Neuronal stem cell (in vitro differentiated cells): ENCODE results near the gene OGN. TPM values are rescaled to one million over a fixed set of nuclear protein-coding genes. Genes with fewer than 3 reads are reported as not detected.

Source experiments
- DNase-seq: peaks from one replicate; pipeline ENCODE4 v3.0.0-alpha.2; 2013; ENCODE audit warnings: low spot score
- H2AFZ ChIP-seq: one replicate; pipeline ENCODE4 v1.6.1; 2013; ENCODE audit warnings: mild to moderate bottlenecking, low read length, inconsistent platforms
- H2AK5ac ChIP-seq: 2 replicates; pipeline ENCODE4 v1.6.1; 2013; ENCODE audit warnings: low read depth, mild to moderate bottlenecking, inconsistent platforms, low read length, moderate library complexity, mixed read lengths
- H2BK120ac ChIP-seq: 2 replicates; pipeline ENCODE4 v1.6.1; 2013; ENCODE audit warnings: low read depth, mild to moderate bottlenecking, inconsistent platforms, low read length, moderate library complexity, mixed read lengths
- H2BK12ac ChIP-seq: one replicate; pipeline ENCODE4 v1.6.1; 2013; ENCODE audit warnings: low read length, inconsistent platforms
- H2BK15ac ChIP-seq: 2 replicates; pipeline ENCODE4 v1.6.1; 2013; ENCODE audit warnings: mild to moderate bottlenecking, low read length, inconsistent platforms, mixed read lengths
- H2BK5ac ChIP-seq: one replicate; pipeline ENCODE4 v1.6.1; 2013; ENCODE audit warnings: inconsistent platforms, mild to moderate bottlenecking, low read length, moderate library complexity
- H3K14ac ChIP-seq: one replicate; pipeline ENCODE4 v1.6.1; 2013; ENCODE audit warnings: low read length, inconsistent platforms
- H3K18ac ChIP-seq: 2 replicates; pipeline ENCODE4 v1.6.1; 2013; ENCODE audit warnings: low read length, inconsistent platforms
- H3K23ac ChIP-seq: 2 replicates; pipeline ENCODE4 v1.6.1; 2013; ENCODE audit warnings: low read depth, mild to moderate bottlenecking, mixed read lengths, low read length, inconsistent platforms; ENCODE audit not compliant: poor library complexity
- H3K27ac ChIP-seq: replicated peaks from 3 replicates; pipeline ENCODE4 v1.5.1; 2013; ENCODE audit warnings: low read length, inconsistent platforms
- H3K27me3 ChIP-seq, 3 experiments: 2 replicates each; pipeline ENCODE4 v1.6.1; 2013; ENCODE audit warnings: low read length in 3 of 3, mild to moderate bottlenecking in 2 of 3, inconsistent platforms in 1 of 3, low read depth in 1 of 3, mixed read lengths in 1 of 3, moderate library complexity in 1 of 3; ENCODE audit not compliant: control insufficient read depth in 3 of 3, insufficient read depth in 3 of 3
- H3K36me3 ChIP-seq, 2 donors: replicated peaks in 1 of 2; 2 replicates each; pipeline ENCODE4 v1.6.1; 2013; ENCODE audit warnings: low read length in 2 of 2; ENCODE audit not compliant: control insufficient read depth in 2 of 2, insufficient read depth in 2 of 2
- H3K4ac ChIP-seq: 2 replicates; pipeline ENCODE4 v1.6.1; 2013; ENCODE audit warnings: inconsistent platforms, mild to moderate bottlenecking, low read length, moderate library complexity
- H3K4me1 ChIP-seq, 2 donors: 1 replicate in 1 of 2; 2 replicates in 1 of 2; pipeline ENCODE4 v1.6.1; 2013; ENCODE audit warnings: low read length in 2 of 2, low read depth in 1 of 2; ENCODE audit not compliant: control insufficient read depth in 2 of 2, insufficient read depth in 1 of 2
- H3K4me2 ChIP-seq: one replicate; pipeline ENCODE4 v1.6.1; 2013; ENCODE audit warnings: mild to moderate bottlenecking, low read length, inconsistent platforms; ENCODE audit not compliant: insufficient read depth, poor library complexity, severe bottlenecking
- H3K4me3 ChIP-seq, 2 donors: 2 replicates each; pipeline ENCODE4 v1.5.1; 2013; ENCODE audit warnings: low read length in 2 of 2, mild to moderate bottlenecking in 2 of 2, inconsistent platforms in 1 of 2, moderate library complexity in 1 of 2
- H3K79me1 ChIP-seq: one replicate; pipeline ENCODE4 v1.6.1; 2013; ENCODE audit warnings: low read depth, mild to moderate bottlenecking, inconsistent platforms, low read length, moderate library complexity
- H3K9ac ChIP-seq: one replicate; pipeline ENCODE4 v1.6.1; 2013; ENCODE audit warnings: mild to moderate bottlenecking, low read depth, low read length, inconsistent platforms; ENCODE audit not compliant: poor library complexity
- H3K9me3 ChIP-seq, 2 donors: replicated peaks in 1 of 2; 2 replicates each; pipeline versions ENCODE3 to v1.6.1; 2013; ENCODE audit warnings: low read length in 2 of 2, mild to moderate bottlenecking in 2 of 2, inconsistent platforms in 1 of 2, low read depth in 1 of 2, mixed read lengths in 1 of 2, moderate library complexity in 1 of 2; ENCODE audit not compliant: control insufficient read depth in 2 of 2, insufficient read depth in 1 of 2
- H4K8ac ChIP-seq: one replicate; pipeline ENCODE4 v1.6.1; 2013; ENCODE audit warnings: low read depth, mild to moderate bottlenecking, inconsistent platforms, low read length, moderate library complexity
- H4K91ac ChIP-seq: one replicate; pipeline ENCODE4 v1.6.1; 2013; ENCODE audit warnings: low read length, low read depth, mild to moderate bottlenecking, inconsistent platforms; ENCODE audit not compliant: poor library complexity
- WGBS, 2 donors: extraction: QIAGEN DNeasy Blood & Tissue Kit; methylation state at CpG; one replicate each; pipeline ENCODE4 v1.1.7; 2013; ENCODE audit warnings: missing lambda C conversion rate in 2 of 2, mixed read lengths in 1 of 2; ENCODE audit not compliant: insufficient read length in 2 of 2, insufficient replicate concordance in 1 of 2; ENCODE audit errors: extremely low coverage in 2 of 2; 5-methylcytosine and 5-hydroxymethylcytosine counted together
- polyA plus RNA-seq, 2 experiments: library from polyadenylated mRNA; stranded (reverse); fragments of 200-250 nt; gene quantifications; one replicate each; pipeline ENCODE4 v1.2.3, GENCODE V29; 2013

OGN gene, protein sequence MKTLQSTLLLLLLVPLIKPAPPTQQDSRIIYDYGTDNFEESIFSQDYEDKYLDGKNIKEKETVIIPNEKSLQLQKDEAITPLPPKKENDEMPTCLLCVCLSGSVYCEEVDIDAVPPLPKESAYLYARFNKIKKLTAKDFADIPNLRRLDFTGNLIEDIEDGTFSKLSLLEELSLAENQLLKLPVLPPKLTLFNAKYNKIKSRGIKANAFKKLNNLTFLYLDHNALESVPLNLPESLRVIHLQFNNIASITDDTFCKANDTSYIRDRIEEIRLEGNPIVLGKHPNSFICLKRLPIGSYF
- not detected for polyA plus RNA-seq (2013, experiment 1 of 2)
- polyA plus RNA-seq (2013, experiment 2 of 2): not detected

DNA sequence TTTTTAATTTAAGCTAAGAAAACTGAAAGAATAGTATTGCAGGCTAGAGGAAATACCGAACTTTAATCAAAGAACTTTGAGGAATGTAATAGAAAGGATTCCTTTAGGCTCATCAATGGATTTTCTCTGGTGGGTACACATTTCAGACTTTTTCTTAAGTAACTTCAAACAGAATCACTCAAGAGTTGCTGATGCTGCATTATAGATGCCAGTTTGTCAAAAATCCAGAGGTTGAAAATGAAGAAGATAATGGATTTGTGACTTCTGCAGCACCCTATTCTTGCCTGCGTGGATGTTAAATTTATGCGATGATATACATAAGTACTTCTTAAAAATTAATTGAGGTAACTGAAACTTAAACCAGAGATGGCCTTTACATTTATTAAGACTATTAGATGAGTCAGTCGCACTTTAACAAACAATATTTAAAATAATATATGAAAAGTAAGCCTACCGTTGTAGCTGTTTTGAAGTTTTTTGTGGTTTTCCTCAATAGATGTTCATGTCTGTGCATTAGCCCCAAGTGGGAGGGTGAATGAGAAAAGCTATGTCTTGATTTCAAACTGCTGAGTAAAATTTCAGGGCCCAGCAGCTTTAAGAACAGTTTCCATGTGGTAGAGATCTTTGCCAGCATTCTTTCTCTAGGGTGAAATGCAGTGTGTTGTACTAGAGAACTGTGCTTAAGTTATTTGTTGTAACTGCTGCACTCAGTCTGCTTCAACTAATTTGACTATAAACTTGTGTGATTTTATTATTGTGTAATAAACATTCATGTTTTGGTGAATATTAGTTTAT is at the start of gene OGN:
Gene OGN (minus strand): TSS at position 537 of the 795 bp plus-strand sequence. CDS start 1,171 bp downstream, outside the sequence.
- Histone ChIP-seq H4K8ac (no peak within 1 kb of the TSS), H3K36me3 (no peaks in the 10 kb centered on the region), H2BK5ac (no peak within 1 kb of the TSS), H3K27ac (no peak within 1 kb of the TSS), H2AK5ac (no peak within 1 kb of the TSS), H3K9ac (no peak within 1 kb of the TSS), H3K4ac (no peak within 1 kb of the TSS), H3K79me1 (no peaks in the 10 kb centered on the region), H3K4me1 (peaks cover 0 to 6% of the 10 kb centered on the region in 2 donors), H2BK120ac (no peak within 1 kb of the TSS), H3K9me3 (no peaks in the 10 kb centered on the region), H3K23ac (no peak within 1 kb of the TSS), H2BK15ac (no peak within 1 kb of the TSS), H3K18ac (no peak within 1 kb of the TSS), H4K91ac (no peak within 1 kb of the TSS), H2BK12ac (no peak within 1 kb of the TSS), H2AFZ (peak within 1 kb of the TSS; percentile 21), H3K4me3 (no peak within 1 kb of the TSS), H3K14ac (no peak within 1 kb of the TSS), H3K27me3 (no peaks in the 10 kb centered on the region), H3K4me2 (no peak within 1 kb of the TSS)
- WGBS, 2 donors: no CpG with 5 or more reads among the region's 5 CpGs
- no peak for DNase-seq

DNA sequence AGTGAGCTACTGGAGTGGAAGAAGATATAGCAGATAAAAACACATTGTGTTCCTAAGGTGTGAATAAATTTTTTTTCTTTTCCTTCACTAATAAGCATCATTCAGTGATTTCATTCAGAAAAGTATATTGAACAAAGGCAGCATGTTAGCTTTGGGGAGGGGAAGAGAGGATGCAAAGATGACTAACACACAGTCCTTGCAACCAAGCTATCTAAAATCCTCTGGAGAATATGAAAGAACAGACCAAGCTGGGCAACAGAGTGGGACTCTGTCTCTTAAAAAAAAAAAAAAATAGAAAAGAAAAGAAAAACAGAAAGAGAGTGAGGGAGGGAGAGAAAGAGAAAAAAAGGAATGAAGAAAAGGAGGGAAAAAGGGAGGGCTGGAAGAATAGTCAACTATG is 42.2 kb upstream of the OGN start:
- DNase-seq: no peak
- no peak overlapping the region for H3K9ac ChIP-seq
- no peak overlapping the region for H3K4me3 ChIP-seq
- H3K27ac ChIP-seq: no peak overlapping the region
- H3K4ac ChIP-seq: no peak overlapping the region
- H2AK5ac ChIP-seq: no peak overlapping the region
- peaks cover 2% of the 10 kb centered on the region for H3K79me1 ChIP-seq
- no peak overlapping the region for H4K91ac ChIP-seq
- no peak overlapping the region for H2AFZ ChIP-seq
- no peaks in the 10 kb centered on the region for H3K9me3 ChIP-seq
- H3K18ac ChIP-seq: no peak overlapping the region
- no peak overlapping the region for H2BK5ac ChIP-seq
- H2BK12ac ChIP-seq: no peak overlapping the region
- no peaks in the 10 kb centered on the region for H3K27me3 ChIP-seq
- no peak overlapping the region for H3K4me2 ChIP-seq
- H3K14ac ChIP-seq: no peak overlapping the region
- no peak overlapping the region for H4K8ac ChIP-seq
- no peaks in the 10 kb centered on the region for H3K4me1 ChIP-seq
- H2BK120ac ChIP-seq: no peak overlapping the region
- no peaks in the 10 kb centered on the region for H3K36me3 ChIP-seq
- H2BK15ac ChIP-seq: no peak overlapping the region
- H3K23ac ChIP-seq: no peak overlapping the region

- WGBS, 2 donors: no CpG with 5 or more reads among the region's 4 CpGs
- no peak overlapping the region for H3K4me2 ChIP-seq
- no peak overlapping the region for H2AK5ac ChIP-seq
- no peak overlapping the region for H4K8ac ChIP-seq
- no peak overlapping the region for H2BK15ac ChIP-seq
- no peaks in the 10 kb centered on the region for H3K4me1 ChIP-seq
- no peak overlapping the region for H2BK12ac ChIP-seq
- no peak overlapping the region for H3K4ac ChIP-seq
- no peak overlapping the region for H3K27ac ChIP-seq
- H3K27me3 ChIP-seq: no peaks in the 10 kb centered on the region
- no peak overlapping the region for H3K18ac ChIP-seq
- H3K36me3 ChIP-seq: no peaks in the 10 kb centered on the region
- no peak overlapping the region for H2AFZ ChIP-seq
- H3K79me1 ChIP-seq: peaks cover 2% of the 10 kb centered on the region
- DNase-seq: no peak
- H2BK5ac ChIP-seq: no peak overlapping the region
- H4K91ac ChIP-seq: no peak overlapping the region
- no peak overlapping the region for H3K23ac ChIP-seq
- peak overlapping the region; percentile 56 for H3K14ac ChIP-seq
- no peak overlapping the region for H3K4me3 ChIP-seq
- no peak overlapping the region for H3K9ac ChIP-seq
- H3K9me3 ChIP-seq: no peaks in the 10 kb centered on the region
- H2BK120ac ChIP-seq: no peak overlapping the region
Measured at GRCh38 chr9:92444841-92445240, 40.5 kb upstream of the OGN start.

DNA sequence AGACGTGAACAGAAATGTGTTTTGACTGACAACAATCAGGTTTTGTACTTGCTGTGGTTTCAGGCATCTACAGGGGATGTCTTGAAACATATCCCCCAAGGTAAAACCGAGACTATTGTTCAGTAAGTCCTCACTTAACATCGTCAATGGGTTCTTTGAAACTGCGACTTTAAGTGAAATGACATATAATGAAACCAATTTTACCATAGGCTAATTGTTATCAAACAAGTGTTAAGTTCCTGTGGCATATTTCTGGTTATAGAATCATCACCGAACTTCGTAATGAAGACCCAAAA is 36.3 kb upstream of the OGN start:
- H3K36me3 ChIP-seq: no peaks in the 10 kb centered on the region
- no peak overlapping the region for H3K27ac ChIP-seq
- no peak overlapping the region for H2BK120ac ChIP-seq
- H3K4me1 ChIP-seq: no peaks in the 10 kb centered on the region
- no peaks in the 10 kb centered on the region for H3K9me3 ChIP-seq
- no peak overlapping the region for H3K4me2 ChIP-seq
- no peak overlapping the region for H3K4ac ChIP-seq
- H3K23ac ChIP-seq: no peak overlapping the region
- H2BK15ac ChIP-seq: no peak overlapping the region
- H2AK5ac ChIP-seq: no peak overlapping the region
- no peak overlapping the region for H2BK12ac ChIP-seq
- peaks cover 2% of the 10 kb centered on the region for H3K79me1 ChIP-seq
- WGBS, 2 donors: no CpG with 5 or more reads among the region's 6 CpGs
- H3K4me3 ChIP-seq: no peak overlapping the region
- no peak overlapping the region for H3K9ac ChIP-seq
- H4K91ac ChIP-seq: no peak overlapping the region
- no peak for DNase-seq
- H4K8ac ChIP-seq: no peak overlapping the region
- no peak overlapping the region for H2BK5ac ChIP-seq
- no peak overlapping the region for H3K18ac ChIP-seq
- H3K27me3 ChIP-seq: no peaks in the 10 kb centered on the region
- H2AFZ ChIP-seq: no peak overlapping the region
- no peak overlapping the region for H3K14ac ChIP-seq
